Measurements from ENCODE around the gene CXCR4.

GRCh38 chr2:136114382-136114781 lies 3.6 kb downstream of the CXCR4 start:
- no peak for TF ChIP-seq CTCF (IDR thresholded peaks at IDR 0.05; ENCODE audit: poor library complexity, severe bottlenecking)
- TF ChIP-seq TAF1 (IDR thresholded peaks at IDR 0.05; ENCODE audit: low read depth): no peak
- no peak for TF ChIP-seq MXI1 (conservative IDR thresholded peaks at IDR 0.05; ENCODE audit: poor library complexity, severe bottlenecking)
- TF ChIP-seq EZH2 (IDR thresholded peaks at IDR 0.05; ENCODE audit: borderline replicate concordance, insufficient read depth, low read length, poor library complexity, severe bottlenecking): no peak
- no peak for TF ChIP-seq SMC3 (conservative IDR thresholded peaks at IDR 0.05; ENCODE audit: poor library complexity)
- TF ChIP-seq POLR2AphosphoS5 (IDR thresholded peaks at IDR 0.05): no peak
- TF ChIP-seq REST (IDR thresholded peaks at IDR 0.05; ENCODE audit: borderline replicate concordance): no peak
